ENCODE data around the gene SPRYD3. TPM values are rescaled to one million over a fixed set of nuclear protein-coding genes. Genes with fewer than 3 reads are reported as not detected.

Gene SPRYD3
- total and polyA plus RNA-seq, 2 experiments from 2014 or later = 4.3 to 5.4 TPM

Small RNAs within 50 kb of the gene (microRNA-seq; reads per million reads assigned to microRNA genes)
- gene MIR6757 = not detected

Small RNAs within 50 kb of the gene (small RNA-seq; reads per million reads assigned to genes)
- gene MIR6757 (ENCODE audit: low replicate concordance) = not detected

Other genes starting within 250 kb of the SPRYD3 start
- gene KRT79, start 245.1 kb downstream of the SPRYD3 start, total RNA-seq (2014; rRNA removed; shearing (Covaris generic)) = 0.21 TPM in 1 of 2 replicates, not detected in the other
- gene KRT79, start 245.1 kb downstream of the SPRYD3 start, polyA plus RNA-seq (2016; fragmentation: Nextera tagmentation; extraction: Ambion mirVana) = not detected in 2 replicates
- gene KRT78, start 230.4 kb downstream of the SPRYD3 start, total RNA-seq (2014; rRNA removed; shearing (Covaris generic)) = not detected in 2 replicates
- gene KRT78, start 230.4 kb downstream of the SPRYD3 start, polyA plus RNA-seq (2016; fragmentation: Nextera tagmentation; extraction: Ambion mirVana) = not detected in 2 replicates
- 250 and 264 TPM in 2 replicates for gene KRT8, start 174.3 kb downstream of the SPRYD3 start, total RNA-seq (2014; rRNA removed; shearing (Covaris generic))
- 322 and 338 TPM in 2 replicates for gene KRT8, start 174.3 kb downstream of the SPRYD3 start, polyA plus RNA-seq (2016; fragmentation: Nextera tagmentation; extraction: Ambion mirVana)
- gene KRT18, start 130.3 kb downstream of the SPRYD3 start, total RNA-seq (2014; rRNA removed; shearing (Covaris generic)) = 537 and 552 TPM in 2 replicates
- 1,013 and 1,049 TPM in 2 replicates for gene KRT18, start 130.3 kb downstream of the SPRYD3 start, polyA plus RNA-seq (2016; fragmentation: Nextera tagmentation; extraction: Ambion mirVana)
- gene EIF4B, start 72.9 kb downstream of the SPRYD3 start, total RNA-seq (2014; rRNA removed; shearing (Covaris generic)) = 564 and 584 TPM in 2 replicates
- gene EIF4B, start 72.9 kb downstream of the SPRYD3 start, polyA plus RNA-seq (2016; fragmentation: Nextera tagmentation; extraction: Ambion mirVana) = 130 and 141 TPM in 2 replicates
- gene TNS2, start 29.3 kb downstream of the SPRYD3 start, total RNA-seq (2014; rRNA removed; shearing (Covaris generic)) = 5.7 and 6.9 TPM in 2 replicates
- gene TNS2, start 29.3 kb downstream of the SPRYD3 start, polyA plus RNA-seq (2016; fragmentation: Nextera tagmentation; extraction: Ambion mirVana) = 1.5 and 1.8 TPM in 2 replicates
- 14.1 and 16.6 TPM in 2 replicates for gene IGFBP6, start 18.3 kb upstream of the SPRYD3 start, total RNA-seq (2014; rRNA removed; shearing (Covaris generic))
- gene IGFBP6, start 18.3 kb upstream of the SPRYD3 start, polyA plus RNA-seq (2016; fragmentation: Nextera tagmentation; extraction: Ambion mirVana) = 14.7 and 17.6 TPM in 2 replicates
- not detected in 2 replicates for gene SOAT2, start 24.1 kb upstream of the SPRYD3 start, total RNA-seq (2014; rRNA removed; shearing (Covaris generic))
- not detected in 2 replicates for gene SOAT2, start 24.1 kb upstream of the SPRYD3 start, polyA plus RNA-seq (2016; fragmentation: Nextera tagmentation; extraction: Ambion mirVana)
- 13.0 and 13.2 TPM in 2 replicates for gene ZNF740, start 101.3 kb upstream of the SPRYD3 start, total RNA-seq (2014; rRNA removed; shearing (Covaris generic))
- 1.3 and 2.6 TPM in 2 replicates for gene ZNF740, start 101.3 kb upstream of the SPRYD3 start, polyA plus RNA-seq (2016; fragmentation: Nextera tagmentation; extraction: Ambion mirVana)
- 3.6 and 7.1 TPM in 2 replicates for gene CSAD, start 101.5 kb upstream of the SPRYD3 start, total RNA-seq (2014; rRNA removed; shearing (Covaris generic))
- gene CSAD, start 101.5 kb upstream of the SPRYD3 start, polyA plus RNA-seq (2016; fragmentation: Nextera tagmentation; extraction: Ambion mirVana) = 3.1 and 3.2 TPM in 2 replicates
- gene ITGB7, start 127.9 kb upstream of the SPRYD3 start, total RNA-seq (2014; rRNA removed; shearing (Covaris generic)) = 0.39 TPM in 1 of 2 replicates, not detected in the other
- gene ITGB7, start 127.9 kb upstream of the SPRYD3 start, polyA plus RNA-seq (2016; fragmentation: Nextera tagmentation; extraction: Ambion mirVana) = 0.32 and 0.43 TPM in 2 replicates
- 39.3 and 50.2 TPM in 2 replicates for gene RARG, start 152.8 kb upstream of the SPRYD3 start, total RNA-seq (2014; rRNA removed; shearing (Covaris generic))
- gene RARG, start 152.8 kb upstream of the SPRYD3 start, polyA plus RNA-seq (2016; fragmentation: Nextera tagmentation; extraction: Ambion mirVana) = 16.4 and 18.5 TPM in 2 replicates
- 39.6 and 56.5 TPM in 2 replicates for gene ESPL1, start 188.9 kb upstream of the SPRYD3 start, total RNA-seq (2014; rRNA removed; shearing (Covaris generic))
- 12.7 and 13.2 TPM in 2 replicates for gene ESPL1, start 188.9 kb upstream of the SPRYD3 start, polyA plus RNA-seq (2016; fragmentation: Nextera tagmentation; extraction: Ambion mirVana)
- gene PFDN5, start 216.2 kb upstream of the SPRYD3 start, total RNA-seq (2014; rRNA removed; shearing (Covaris generic)) = 199 and 225 TPM in 2 replicates
- gene PFDN5, start 216.2 kb upstream of the SPRYD3 start, polyA plus RNA-seq (2016; fragmentation: Nextera tagmentation; extraction: Ambion mirVana) = 567 and 586 TPM in 2 replicates
- 65.0 and 66.5 TPM in 2 replicates for gene MYG1, start 220.3 kb upstream of the SPRYD3 start, total RNA-seq (2014; rRNA removed; shearing (Covaris generic))
- gene MYG1, start 220.3 kb upstream of the SPRYD3 start, polyA plus RNA-seq (2016; fragmentation: Nextera tagmentation; extraction: Ambion mirVana) = 94.2 and 100.0 TPM in 2 replicates
- 77.7 and 81.7 TPM in 2 replicates for gene AAAS, start 242.2 kb upstream of the SPRYD3 start, total RNA-seq (2014; rRNA removed; shearing (Covaris generic))
- gene AAAS, start 242.2 kb upstream of the SPRYD3 start, polyA plus RNA-seq (2016; fragmentation: Nextera tagmentation; extraction: Ambion mirVana) = 36.7 and 40.4 TPM in 2 replicates

Measured in GM23338 (cell line).